ENCODE measurements around the gene SERPINA3.

Gene SERPINA3

GRCh38 chr14:94656043-94656442 lies 43.9 kb downstream of the SERPINA3 start:
- DNase-seq (ENCODE audit: low read depth) = no peak

- no peak for DNase-seq (ENCODE audit: low read depth)
These were observed 47.1 kb downstream of the SERPINA3 start for GRCh38 chr14:94659256-94659655.

- no peak for DNase-seq (ENCODE audit: low read depth)
These were observed 47.7 kb downstream of the SERPINA3 start for GRCh38 chr14:94659901-94660300.

- DNase-seq (ENCODE audit: low read depth) = no peak
These were observed 48.2 kb downstream of the SERPINA3 start for GRCh38 chr14:94660306-94660946.

- no peak for DNase-seq (ENCODE audit: low read depth)
These were observed 51.3 kb downstream of the SERPINA3 start for GRCh38 chr14:94663538-94663937.

GRCh38 chr14:94663965-94664704 lies 51.9 kb downstream of the SERPINA3 start:
- DNase-seq (ENCODE audit: low read depth) = no peak

GRCh38 chr14:94665121-94665520 lies 52.9 kb downstream of the SERPINA3 start:
- DNase-seq (ENCODE audit: low read depth) = peak; percentile 49

GRCh38 chr14:94665544-94665943 lies 53.4 kb downstream of the SERPINA3 start:
- no peak for DNase-seq (ENCODE audit: low read depth)

- DNase-seq (ENCODE audit: low read depth) = no peak
These were observed 58.6 kb downstream of the SERPINA3 start for GRCh38 chr14:94670692-94671285.

GRCh38 chr14:94671870-94672444 lies 59.8 kb downstream of the SERPINA3 start:
- no peak for DNase-seq (ENCODE audit: low read depth)

GRCh38 chr14:94673071-94673470 lies 60.9 kb downstream of the SERPINA3 start:
- DNase-seq (ENCODE audit: low read depth) = no peak

Measured in non-pigmented ciliary epithelial cell (primary cell).